GM12891 (cell line): ENCODE measurements around the gene STPG3.

Experiments
- PAX5 ChIP-seq: IDR thresholded peaks from 2 replicates; pipeline ENCODE4 v1.6.1; 2011; ENCODE audit warnings: low read length, moderate library complexity, mild to moderate bottlenecking; ENCODE audit not compliant: insufficient read depth, severe bottlenecking
- POLR2A ChIP-seq: IDR thresholded peaks from 2 replicates; pipeline ENCODE4 v1.6.1; 2011; ENCODE audit warnings: low read depth, low read length, control low read depth
- POLR2AphosphoS5 ChIP-seq: IDR thresholded peaks from 2 replicates; pipeline ENCODE4 v1.6.1; 2011; ENCODE audit warnings: low read depth, low read length, control low read depth
- POU2F2 ChIP-seq: IDR thresholded peaks from 2 replicates; pipeline ENCODE4 v1.6.1; 2011; ENCODE audit warnings: low read depth, mild to moderate bottlenecking, control low read depth, low read length, moderate library complexity
- SPI1 ChIP-seq: IDR thresholded peaks from 2 replicates; pipeline ENCODE4 v1.6.1; 2011; ENCODE audit warnings: low read depth, low read length, control low read depth
- TAF1 ChIP-seq: IDR thresholded peaks from 2 replicates; pipeline ENCODE4 v1.6.1; 2011; ENCODE audit warnings: low read depth, low read length, control low read depth

DNA sequence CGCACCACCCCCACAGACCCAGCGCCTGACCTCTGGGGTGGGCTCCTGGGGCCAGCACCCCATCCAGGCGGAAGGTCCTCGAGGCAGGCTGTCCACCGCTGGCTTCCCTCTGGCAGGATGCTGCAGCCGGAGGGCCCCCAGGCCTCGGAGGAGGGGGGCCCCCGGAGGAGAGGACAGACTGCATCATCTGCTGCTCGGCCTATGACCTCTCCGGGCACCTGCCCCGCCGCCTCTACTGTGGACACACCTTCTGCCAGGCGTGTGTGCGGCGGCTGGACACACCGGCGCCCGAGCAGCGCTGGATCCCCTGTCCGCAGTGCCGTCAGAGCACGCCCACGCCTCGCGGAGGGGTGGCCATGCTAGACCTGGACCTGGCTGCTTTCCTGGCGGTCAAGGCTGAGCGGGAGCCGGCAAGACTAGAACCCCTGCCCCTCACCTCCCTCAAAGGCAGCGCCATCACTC, 22.5 kb upstream of the STPG3 start:
- TF ChIP-seq TAF1 = no peak
- no peak for TF ChIP-seq POLR2A
- no peak for TF ChIP-seq POLR2AphosphoS5
- TF ChIP-seq SPI1 = no peak
- TF ChIP-seq POU2F2 = no peak
- no peak for TF ChIP-seq PAX5
